HCT116 (cell line): ENCODE data around the gene POLA1.

Experiments
- EGR1 ChIP-seq: IDR thresholded peaks from 2 replicates; pipeline ENCODE4 v1.6.1; 2012; ENCODE audit warnings: low read depth
- ELF1 ChIP-seq: IDR thresholded peaks from 2 replicates; pipeline ENCODE4 v1.6.1; 2012; ENCODE audit warnings: low read depth, borderline replicate concordance
- EZH2 ChIP-seq: fragments of 200-600 bp; sonication (generic); IDR thresholded peaks from 2 replicates; pipeline ENCODE4 v1.6.1; 2017; ENCODE audit warnings: antibody characterized with exemption, mixed run types
- JUND ChIP-seq: IDR thresholded peaks from 2 replicates; pipeline ENCODE4 v1.6.1; 2012
- POLR2A ChIP-seq: IDR thresholded peaks from 2 replicates; pipeline ENCODE4 v1.7.0; 2011; ENCODE audit warnings: borderline replicate concordance; ENCODE audit not compliant: insufficient read depth, insufficient read length; ENCODE audit errors: extremely low read depth
- POLR2AphosphoS5 ChIP-seq: IDR thresholded peaks from 2 replicates; pipeline ENCODE4 v1.6.1; 2011; ENCODE audit warnings: mild to moderate bottlenecking, low read depth, low read length, moderate library complexity
- SP1 ChIP-seq: IDR thresholded peaks from 2 replicates; pipeline ENCODE4 v1.6.1; 2012; ENCODE audit warnings: low read depth
- SRF ChIP-seq: IDR thresholded peaks from 2 replicates; pipeline ENCODE4 v1.6.1; 2012; ENCODE audit warnings: low read depth
- TCF7L2 ChIP-seq: IDR thresholded peaks from 2 replicates; pipeline ENCODE4 v1.7.0; 2011; ENCODE audit warnings: borderline replicate concordance, inconsistent platforms; ENCODE audit not compliant: insufficient read depth, insufficient read length; ENCODE audit errors: extremely low read depth
- YY1 ChIP-seq: IDR thresholded peaks from 2 replicates; pipeline ENCODE4 v1.6.1; 2011; ENCODE audit warnings: low read length, low read depth, moderate library complexity, mild to moderate bottlenecking; ENCODE audit not compliant: insufficient replicate concordance; ENCODE audit errors: extremely low read depth
- TF ChIP-seq, protein P1 (sequence below), 3 experiments: fragments of 200-600 bp in 1 of 3; sonication (generic) in 1 of 3; IDR thresholded peaks in 2 of 3; conservative IDR thresholded peaks in 1 of 3; 2 replicates each; pipeline ENCODE4 v1.5.1; 2012 to 2017; ENCODE audit warnings: low read depth in 2 of 3, low read length in 2 of 3, antibody characterized with exemption in 1 of 3, borderline replicate concordance in 1 of 3, control low read depth in 1 of 3, mild to moderate bottlenecking in 1 of 3, mixed read lengths in 1 of 3, mixed run types in 1 of 3, moderate library complexity in 1 of 3; ENCODE audit not compliant: insufficient read depth in 1 of 3

- TF ChIP-seq SRF (no peak), EZH2 (no peak), SP1 (no peak), POLR2A (no peak), JUND (no peak), EGR1 (no peak), TCF7L2 (no peak), POLR2AphosphoS5 (no peak), ELF1 (no peak), YY1 (no peak)
- TF ChIP-seq, protein P1, sequence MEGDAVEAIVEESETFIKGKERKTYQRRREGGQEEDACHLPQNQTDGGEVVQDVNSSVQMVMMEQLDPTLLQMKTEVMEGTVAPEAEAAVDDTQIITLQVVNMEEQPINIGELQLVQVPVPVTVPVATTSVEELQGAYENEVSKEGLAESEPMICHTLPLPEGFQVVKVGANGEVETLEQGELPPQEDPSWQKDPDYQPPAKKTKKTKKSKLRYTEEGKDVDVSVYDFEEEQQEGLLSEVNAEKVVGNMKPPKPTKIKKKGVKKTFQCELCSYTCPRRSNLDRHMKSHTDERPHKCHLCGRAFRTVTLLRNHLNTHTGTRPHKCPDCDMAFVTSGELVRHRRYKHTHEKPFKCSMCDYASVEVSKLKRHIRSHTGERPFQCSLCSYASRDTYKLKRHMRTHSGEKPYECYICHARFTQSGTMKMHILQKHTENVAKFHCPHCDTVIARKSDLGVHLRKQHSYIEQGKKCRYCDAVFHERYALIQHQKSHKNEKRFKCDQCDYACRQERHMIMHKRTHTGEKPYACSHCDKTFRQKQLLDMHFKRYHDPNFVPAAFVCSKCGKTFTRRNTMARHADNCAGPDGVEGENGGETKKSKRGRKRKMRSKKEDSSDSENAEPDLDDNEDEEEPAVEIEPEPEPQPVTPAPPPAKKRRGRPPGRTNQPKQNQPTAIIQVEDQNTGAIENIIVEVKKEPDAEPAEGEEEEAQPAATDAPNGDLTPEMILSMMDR (IDR thresholded peaks at IDR 0.05 in 2 of 3, conservative IDR thresholded peaks at IDR 0.05 in 1 of 3; ENCODE audit: borderline replicate concordance in 1 of 3, insufficient read depth in 1 of 3, low read depth in 2 of 3, low read length in 2 of 3), result no peak
Observed at GRCh38 chrX:24651783-24652182, 41.9 kb upstream of the POLA1 start.
